ENCODE results near the gene NAA16.
A peak's percentile ranks its signal among the peaks of the same experiment; 100 is the strongest.
"Not testable (repeated sequence)": the region's sequence is repeated elsewhere in the genome, so short reads cannot be mapped to it uniquely, and the experiment has no call there.

Gene NAA16

GRCh38 chr13:41356385-41356648 lies 45.2 kb downstream of the NAA16 start:
- not testable (repeated sequence) for DNase-seq (ENCODE audit: low spot score)

GRCh38 chr13:41356786-41357185 lies 45.7 kb downstream of the NAA16 start:
- DNase-seq (ENCODE audit: low spot score), result no peak

GRCh38 chr13:41361491-41361890 lies 50.4 kb downstream of the NAA16 start:
- no peak for DNase-seq (ENCODE audit: low spot score)

- no peak for DNase-seq (ENCODE audit: low spot score)
These were observed 53.0 kb downstream of the NAA16 start for GRCh38 chr13:41364043-41364442.

GRCh38 chr13:41365631-41366030 lies 54.6 kb downstream of the NAA16 start:
- no peak for DNase-seq (ENCODE audit: low spot score)

- DNase-seq (ENCODE audit: low spot score), result no peak
These were observed 59.7 kb downstream of the NAA16 start for GRCh38 chr13:41370736-41371135.

GRCh38 chr13:41377446-41377845 lies 66.4 kb downstream of the NAA16 start:
- DNase-seq (ENCODE audit: low spot score), result no peak

GRCh38 chr13:41382431-41382830 lies 71.4 kb downstream of the NAA16 start:
- no peak for DNase-seq (ENCODE audit: low spot score)

- DNase-seq (ENCODE audit: low spot score), result no peak
These were observed 72.3 kb downstream of the NAA16 start for GRCh38 chr13:41383386-41383785.

- DNase-seq (ENCODE audit: low spot score), result no peak
These were observed 73.9 kb downstream of the NAA16 start for GRCh38 chr13:41384749-41385503.

GRCh38 chr13:41386211-41386610 lies 75.1 kb downstream of the NAA16 start:
- no peak for DNase-seq (ENCODE audit: low spot score)

GRCh38 chr13:41387576-41387975 lies 76.5 kb downstream of the NAA16 start:
- DNase-seq (ENCODE audit: low spot score), result no peak

GRCh38 chr13:41388143-41388881 lies 77.2 kb downstream of the NAA16 start:
- DNase-seq (ENCODE audit: low spot score), result no peak

- no peak for DNase-seq (ENCODE audit: low spot score)
These were observed 78.5 kb downstream of the NAA16 start for GRCh38 chr13:41389580-41389979.

- DNase-seq (ENCODE audit: low spot score), result no peak
These were observed 83.1 kb downstream of the NAA16 start for GRCh38 chr13:41394166-41394565.

GRCh38 chr13:41398494-41399170 lies 87.6 kb downstream of the NAA16 start:
- no peak for DNase-seq (ENCODE audit: low spot score)

GRCh38 chr13:41401366-41401765 lies 90.3 kb downstream of the NAA16 start:
- peak; percentile 21 for DNase-seq (ENCODE audit: low spot score)

- DNase-seq (ENCODE audit: low spot score), result peak; percentile 23
These were observed 91.8 kb downstream of the NAA16 start for GRCh38 chr13:41402691-41403511.

- DNase-seq (ENCODE audit: low spot score), result no peak
These were observed 92.9 kb downstream of the NAA16 start for GRCh38 chr13:41403983-41404382.

- DNase-seq (ENCODE audit: low spot score), result no peak
These were observed 94.3 kb downstream of the NAA16 start for GRCh38 chr13:41405367-41405766.

GRCh38 chr13:41407380-41407779 lies 96.3 kb downstream of the NAA16 start:
- no peak for DNase-seq (ENCODE audit: low spot score)

- no peak for DNase-seq (ENCODE audit: low spot score)
These were observed 97.1 kb downstream of the NAA16 start for GRCh38 chr13:41408121-41408520.
